Stimulated activated CD8-positive, alpha-beta memory T cell treated with anti-CD3 and anti-CD28 coated beads, Interleukin-15, amount 100 ng/mL, for 1 hour (primary cell): ENCODE results near the gene SUMO3.

Experiments used
- DNase-seq: peaks from one replicate; pipeline ENCODE4 v3.0.0-alpha.2; 2020; ENCODE audit warnings: low read depth

The SUMO3 gene

DNA sequence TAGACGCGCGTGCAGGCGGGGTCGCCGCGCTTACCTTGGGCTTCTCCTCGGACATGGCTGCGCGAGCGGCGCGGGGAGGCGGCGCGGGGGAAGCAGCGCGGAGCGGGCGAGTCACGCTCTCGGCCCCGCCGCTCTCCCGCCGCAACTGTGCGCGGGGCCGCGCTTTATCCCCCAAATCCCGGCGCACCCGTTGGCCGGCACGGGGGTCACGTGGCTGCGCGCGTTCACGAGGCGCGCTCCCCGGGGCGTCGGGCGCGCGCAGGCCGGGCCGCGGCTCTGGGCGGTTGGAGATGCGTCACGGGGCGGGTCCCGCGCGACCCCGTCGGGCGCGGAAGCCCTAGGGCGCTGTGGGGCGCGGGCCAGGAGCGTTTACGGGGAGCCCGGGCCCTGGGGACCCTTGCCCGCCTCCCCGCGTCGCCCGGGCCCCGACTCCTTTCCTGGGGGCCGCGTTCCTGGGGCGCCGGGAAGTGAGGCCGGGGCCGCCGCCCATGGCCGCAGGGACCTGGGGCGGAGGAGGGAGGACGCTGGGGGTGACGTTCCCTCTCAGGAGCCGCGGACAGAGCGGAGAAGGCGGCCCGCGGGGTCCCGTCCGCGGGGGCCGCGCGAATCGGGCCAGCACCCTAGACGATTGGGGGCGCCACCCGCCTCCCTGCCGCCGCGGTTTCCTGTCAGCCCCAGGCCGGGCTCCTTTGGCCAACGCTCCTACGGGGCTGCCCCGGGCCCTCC is at the start of gene SUMO3:
Gene SUMO3 (minus strand): TSS at position 149 of the 726 bp plus-strand sequence. CDS start 94 bp downstream, at position 55.
- DNase-seq = peak; percentile 58

DNA sequence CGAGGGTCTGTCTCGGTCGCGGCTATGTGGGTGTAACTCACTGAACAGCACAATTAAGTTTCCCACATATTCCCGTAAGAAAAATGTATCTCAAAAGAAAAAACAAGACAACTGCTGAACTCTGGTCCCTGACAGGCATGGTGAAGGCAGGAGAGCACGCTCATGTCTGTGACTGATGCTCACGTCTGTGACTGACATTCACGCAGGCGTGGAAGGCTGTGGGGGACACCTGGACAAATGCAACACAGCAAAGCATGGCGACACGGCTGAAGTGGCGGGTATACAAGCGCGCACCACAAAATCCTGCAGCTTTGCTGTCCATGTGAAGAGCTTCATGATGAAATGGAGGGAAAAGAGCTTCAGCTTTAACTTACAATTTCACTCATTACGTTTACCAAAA is 49.6 kb upstream of the SUMO3 start:
- DNase-seq = no peak

DNA sequence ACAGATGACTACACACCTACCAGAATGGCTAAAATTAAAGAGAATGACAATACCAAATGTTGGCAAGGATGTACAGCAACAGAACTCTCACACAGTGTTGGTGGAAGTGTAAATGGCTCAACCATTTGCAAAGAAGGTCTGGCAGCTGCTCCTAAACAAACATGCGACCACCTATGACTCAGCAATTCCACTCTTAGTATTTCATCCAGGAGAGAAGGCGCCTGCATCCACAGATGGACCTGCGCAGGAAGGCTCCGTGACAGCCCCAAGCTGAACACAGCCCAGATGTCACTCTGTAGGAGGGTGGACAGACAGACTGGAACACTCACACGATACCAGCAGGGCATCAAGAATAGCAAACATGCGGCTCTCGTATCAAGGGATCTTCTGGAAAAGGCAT is 48.9 kb upstream of the SUMO3 start:
- DNase-seq = no peak

DNA sequence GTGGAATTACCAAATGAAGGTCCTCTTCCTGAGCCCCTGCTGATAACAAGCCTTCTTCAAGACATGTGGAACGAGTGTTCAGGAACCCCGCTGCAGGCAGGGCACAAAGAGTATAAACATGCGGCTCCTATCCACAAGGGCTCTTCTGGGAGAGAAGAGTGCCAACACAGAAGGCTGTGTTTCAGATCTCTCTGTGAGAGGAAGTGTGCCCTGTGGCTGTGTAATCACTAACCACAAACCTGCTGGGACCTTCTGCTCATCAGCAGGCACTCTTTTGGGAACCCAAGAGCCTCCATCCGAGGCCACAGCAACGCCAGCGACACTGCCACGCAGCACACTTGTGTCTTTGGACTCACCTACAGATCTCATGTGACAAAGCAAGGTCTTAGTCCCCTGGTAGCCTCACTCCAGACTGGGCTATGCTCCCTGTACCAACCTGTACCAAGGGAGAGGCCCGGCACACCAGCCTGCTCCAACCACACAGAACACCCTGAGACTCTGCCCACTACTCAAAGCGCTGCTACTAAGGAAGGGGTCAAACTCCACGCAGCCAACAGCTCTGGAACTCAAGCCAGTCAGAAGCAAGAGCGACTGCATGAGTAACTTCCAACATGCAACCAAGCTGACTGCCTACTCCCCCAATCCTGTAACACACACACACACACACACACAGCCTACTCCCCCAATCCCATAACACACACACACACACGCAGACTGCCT is 47.9 kb upstream of the SUMO3 start:
- DNase-seq = no peak

DNA sequence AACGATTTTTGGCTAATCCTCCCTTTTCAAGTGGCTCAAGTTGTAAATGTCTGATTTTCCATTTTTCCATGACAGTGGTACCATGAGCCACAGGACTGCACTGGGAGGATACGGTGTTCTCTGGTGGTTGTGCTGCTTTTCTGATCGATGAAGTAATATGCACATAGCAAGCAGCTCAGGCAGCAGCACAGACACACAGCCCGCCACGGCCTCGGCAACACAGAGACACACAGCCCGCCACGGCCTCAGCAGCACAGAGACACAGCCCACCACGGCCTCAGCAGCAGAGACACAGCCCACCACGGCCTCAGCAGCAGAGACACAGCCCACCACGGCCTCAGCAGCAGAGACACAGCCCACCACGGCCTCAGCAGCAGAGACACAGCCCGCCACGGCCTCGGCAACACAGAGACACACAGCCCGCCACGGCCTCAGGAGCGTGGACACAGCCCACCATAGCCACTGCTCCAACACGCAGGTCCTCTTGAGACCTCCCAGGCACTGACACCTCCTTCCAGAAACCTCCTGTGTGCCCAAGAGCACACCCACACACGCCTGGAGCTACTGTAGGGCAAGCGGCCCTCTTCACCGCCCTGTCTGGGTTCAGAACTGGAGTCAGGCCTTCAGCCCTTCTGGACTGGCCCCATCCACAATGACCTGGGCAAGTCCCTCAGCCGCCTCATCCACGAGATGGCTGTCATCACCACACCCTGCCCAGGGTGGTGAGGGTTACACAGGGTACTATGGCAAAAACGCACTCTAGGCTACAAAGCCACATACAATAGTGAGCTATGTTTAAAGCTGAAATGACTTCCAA is 45.2 kb upstream of the SUMO3 start:
- DNase-seq = no peak

DNA sequence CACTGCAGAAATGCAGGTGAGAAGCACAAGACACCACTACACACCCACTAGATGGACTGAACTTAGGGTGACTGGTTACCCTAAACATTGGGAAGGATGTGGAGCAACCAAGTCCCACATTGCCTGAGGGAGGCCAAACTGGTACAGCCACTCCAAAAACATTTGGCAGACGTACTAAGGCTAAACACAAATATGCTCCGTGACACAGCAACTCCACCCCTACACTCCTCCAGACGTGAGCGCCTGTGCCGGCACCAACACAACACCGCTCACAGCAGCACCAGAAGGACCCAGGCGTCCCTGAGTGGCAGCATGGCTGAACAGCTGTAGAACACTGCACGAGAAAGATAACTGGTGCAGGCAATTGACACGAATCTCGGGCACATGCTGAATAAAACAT is 40.9 kb upstream of the SUMO3 start:
- no peak for DNase-seq

DNA sequence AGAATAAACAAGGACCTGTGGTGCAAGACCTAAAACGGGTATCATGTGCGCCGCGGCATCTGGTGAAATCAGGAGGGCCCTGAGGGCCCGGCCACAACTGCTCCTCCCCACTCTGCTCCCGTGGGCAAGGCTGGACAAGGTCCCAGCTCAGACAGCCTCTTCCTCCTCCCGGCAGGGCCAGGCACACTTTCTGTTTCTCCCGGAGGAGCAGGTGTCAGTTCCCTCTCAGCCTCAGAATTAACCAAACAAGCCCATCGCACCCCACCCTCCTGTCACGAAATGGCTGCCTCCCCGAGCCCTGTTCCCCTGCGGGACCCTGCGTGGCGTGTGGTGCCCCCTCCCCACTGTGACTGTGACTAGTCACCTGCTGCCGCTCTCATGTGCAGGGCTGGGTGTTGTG is 40.4 kb upstream of the SUMO3 start:
- no peak for DNase-seq

DNA sequence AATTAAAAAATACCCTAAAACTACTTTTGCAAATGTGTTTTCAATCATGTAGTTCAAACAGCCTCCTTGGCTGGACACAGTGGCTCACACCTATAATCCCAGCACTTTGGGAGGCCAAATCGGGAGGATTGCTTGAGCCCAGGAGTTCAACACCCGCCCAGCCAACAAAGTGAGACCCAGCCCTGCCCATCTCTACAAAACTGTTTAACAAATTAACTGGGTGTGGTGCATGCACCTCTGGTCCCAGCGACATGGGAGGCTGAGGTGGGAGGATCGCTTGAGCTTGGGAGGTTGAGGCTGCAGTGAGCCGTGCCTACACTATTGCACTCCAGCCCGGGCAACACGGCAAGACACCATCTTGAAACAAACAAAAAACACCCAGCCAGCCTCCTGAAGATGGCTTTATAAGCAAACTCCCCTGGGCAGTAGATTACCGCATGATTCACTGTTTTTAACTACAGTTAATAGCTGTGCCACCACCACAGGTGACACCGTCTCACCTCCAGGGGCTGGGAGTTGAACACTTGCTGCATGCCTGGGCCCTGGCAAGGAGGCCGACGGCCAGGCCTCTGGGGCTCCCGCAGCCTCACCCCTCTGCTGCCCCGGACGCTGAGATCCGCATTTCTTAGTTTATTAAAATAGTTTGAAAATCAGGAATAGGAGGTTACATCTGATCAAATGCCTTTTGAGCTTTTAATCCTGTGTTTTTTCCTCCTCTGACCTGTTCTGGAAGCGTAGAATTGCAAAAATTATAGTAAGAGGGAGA is 39.4 kb upstream of the SUMO3 start:
- DNase-seq = no peak

DNA sequence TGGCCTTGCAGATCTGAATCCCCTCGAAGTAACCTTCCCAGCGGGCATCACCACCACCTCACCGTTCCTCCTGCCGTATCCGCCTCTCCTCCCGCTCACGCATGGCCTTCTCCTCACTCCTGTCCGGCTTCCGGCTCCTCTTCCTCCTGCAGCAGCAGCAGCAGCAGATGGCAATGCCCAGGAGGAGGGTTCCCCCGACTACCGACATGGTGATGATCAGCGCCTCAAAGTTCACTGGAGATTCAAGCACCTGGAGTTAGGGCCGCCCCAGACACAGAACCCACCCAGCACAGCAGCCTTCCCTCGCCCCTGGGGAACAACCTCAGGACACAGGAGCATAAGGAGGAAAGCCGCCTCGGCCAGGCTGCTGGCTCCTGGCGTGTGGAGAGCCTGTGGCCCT is 38.3 kb upstream of the SUMO3 start:
- DNase-seq = no peak

DNA sequence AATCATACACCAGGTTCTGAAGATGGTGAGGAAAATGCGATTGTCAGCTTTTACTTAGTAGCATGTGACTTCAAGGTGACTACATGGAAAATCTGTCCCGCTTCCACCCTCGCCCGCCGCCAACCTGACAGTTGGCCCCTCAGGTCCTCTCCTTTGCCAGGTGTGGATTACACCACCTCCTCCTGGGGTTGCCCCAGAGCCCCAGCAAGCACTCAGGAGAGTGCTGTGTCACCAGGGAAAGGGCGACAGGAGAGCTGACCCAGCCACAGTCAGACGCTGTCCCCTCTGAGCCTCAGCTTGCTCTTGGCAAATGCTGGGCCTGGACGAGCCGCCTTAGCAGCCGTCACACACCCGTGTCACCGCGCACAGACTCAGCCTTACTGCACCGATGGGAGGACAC is 37.7 kb upstream of the SUMO3 start:
- no peak for DNase-seq

DNA sequence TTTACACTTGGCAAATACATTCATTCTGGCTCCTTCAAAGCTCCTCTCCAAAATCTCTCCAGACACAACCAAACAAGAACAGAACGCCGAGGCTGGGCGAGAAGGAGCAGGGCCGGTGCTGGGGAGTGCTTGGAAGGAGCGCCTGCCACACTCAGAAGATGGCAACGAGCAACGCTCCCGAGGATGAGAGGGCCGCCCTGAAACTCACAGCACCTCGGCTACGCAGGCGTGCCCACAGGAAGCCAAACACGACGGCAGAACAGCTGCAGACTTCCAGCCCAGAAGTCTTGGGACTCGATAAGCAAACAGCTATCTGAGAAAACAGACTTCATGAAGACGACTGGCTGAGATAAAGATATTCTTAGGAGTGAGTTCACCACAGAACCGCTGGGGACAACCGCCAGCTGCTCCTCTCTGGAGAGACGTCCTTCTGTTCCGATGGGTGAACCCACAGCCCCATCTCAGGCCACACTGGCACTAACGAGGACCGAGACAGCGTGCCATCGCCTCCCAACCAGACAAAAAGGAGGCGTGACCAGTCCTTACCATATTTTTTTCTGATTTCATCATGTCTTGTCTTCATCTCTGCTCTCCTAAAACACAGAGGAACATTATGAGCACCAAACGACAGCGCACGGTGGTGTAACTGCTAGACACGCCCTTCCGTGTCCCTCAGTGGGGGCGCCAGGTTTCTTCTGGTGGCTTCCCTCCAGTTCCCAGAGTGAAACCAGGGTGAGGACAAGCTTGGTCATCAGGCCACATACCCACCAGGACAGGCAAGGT is 37.0 kb upstream of the SUMO3 start:
- DNase-seq = no peak

DNA sequence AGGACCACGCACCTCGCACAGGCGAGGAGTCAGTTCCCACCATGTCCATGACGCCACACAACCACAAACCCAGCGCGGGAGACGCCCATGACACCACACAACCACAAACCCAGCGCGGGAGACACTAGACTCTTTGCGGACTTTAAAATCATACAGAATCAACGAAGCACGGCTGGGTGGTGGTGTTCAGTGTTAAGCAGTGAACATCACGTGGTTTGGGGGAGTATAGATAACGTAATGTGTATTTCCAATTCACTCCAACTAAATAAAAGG is 36.5 kb upstream of the SUMO3 start:
- no peak for DNase-seq

DNA sequence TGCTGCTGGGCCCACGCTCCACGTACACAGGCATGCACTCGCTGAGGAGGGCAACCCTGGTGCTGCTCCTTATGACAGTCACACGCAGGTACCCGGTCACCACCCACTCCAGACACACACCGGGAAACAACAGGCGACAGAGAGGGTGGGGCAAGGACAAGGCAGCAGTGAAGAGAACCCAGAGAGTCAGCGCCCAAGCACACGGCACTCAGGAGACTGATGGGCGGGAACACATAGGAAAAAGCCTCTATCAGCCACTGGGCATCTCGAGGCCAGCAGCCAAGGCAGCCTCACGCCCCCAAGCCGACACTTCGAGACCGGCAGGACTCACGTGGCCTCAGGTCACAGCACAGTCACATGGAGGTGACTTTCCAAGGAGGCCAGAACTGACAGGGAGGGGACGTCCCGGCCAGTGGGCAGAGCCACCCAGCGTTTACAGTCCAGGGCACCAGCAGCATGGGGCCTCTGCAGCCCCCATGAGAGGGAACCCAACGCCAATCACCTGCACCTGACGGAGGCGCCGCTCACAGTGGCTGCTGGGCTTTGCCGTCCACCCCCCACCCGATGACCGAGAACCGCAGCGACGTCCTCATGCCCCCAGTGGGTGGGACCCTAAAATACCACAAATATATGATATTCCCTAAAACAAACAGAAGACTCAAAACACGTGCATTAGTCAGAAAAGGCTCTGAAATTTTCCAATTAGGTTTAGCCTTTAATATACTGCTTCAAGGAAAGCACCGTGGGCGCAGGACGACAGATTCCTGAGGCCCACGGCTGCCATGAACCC is 35.9 kb upstream of the SUMO3 start:
- no peak for DNase-seq

DNA sequence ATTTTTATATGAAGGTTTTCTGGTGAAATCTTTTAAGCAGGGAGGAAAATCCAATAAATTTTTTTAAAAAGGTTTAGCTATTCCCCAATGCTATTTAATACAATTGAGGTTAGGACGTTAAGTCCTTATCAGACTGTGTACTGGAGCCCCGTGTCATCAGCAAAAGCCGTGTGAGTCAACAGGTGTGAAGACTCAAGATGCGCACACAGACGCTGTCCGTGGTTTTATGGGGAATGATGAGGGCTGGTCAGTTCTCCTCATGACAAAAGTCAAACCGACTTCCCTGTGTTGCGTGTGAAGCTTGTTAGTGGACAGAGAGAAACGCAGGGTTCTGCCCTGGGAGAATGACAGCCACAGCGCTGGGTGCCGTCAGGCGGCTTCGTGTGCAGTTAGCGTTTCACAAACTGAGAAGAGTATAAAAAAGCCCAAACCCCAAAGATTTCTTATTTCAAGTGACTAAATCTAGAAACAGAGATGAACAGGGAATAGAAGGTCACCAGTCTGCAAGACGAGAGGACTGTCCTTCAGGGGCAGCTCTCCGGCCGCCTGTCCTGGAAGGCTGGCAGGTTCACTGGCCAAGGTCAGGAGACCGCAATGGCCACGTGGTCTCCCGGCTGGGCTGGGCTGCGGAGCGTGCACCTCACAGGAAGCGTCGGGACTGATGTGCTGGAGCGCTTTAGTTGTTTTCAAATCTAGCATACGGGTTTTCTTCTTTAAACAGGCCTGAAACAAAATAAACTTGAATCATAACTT is 33.2 kb upstream of the SUMO3 start:
- DNase-seq = no peak

DNA sequence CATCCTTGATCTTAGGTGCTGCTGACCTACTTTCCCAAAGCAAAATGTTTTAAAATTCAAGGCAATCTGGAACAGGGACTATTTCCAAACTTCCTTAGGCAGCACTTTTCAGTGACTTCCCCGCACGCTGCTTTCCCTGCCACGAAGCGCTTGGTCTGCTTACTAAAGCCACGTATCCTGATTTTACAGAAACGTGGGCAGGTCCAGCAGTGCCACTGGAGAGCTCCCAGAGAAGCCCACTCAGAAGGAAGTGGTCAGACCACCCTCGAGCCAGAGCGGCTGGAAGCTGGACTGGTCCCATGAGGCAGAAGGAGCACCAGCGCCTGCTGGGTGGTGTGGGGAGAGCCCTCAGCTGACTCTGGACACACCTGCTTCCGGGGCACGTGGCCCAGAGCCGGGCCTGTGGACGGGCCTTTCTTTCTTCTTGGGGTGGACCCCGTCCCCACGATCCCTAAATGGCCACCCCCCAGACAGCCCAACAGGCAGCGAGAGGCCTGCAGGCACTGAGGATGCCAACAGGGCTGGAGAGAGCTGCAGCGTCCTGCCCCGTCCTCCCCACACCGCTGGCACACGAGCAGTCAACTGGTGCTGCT is 32.4 kb upstream of the SUMO3 start:
- DNase-seq = no peak

DNA sequence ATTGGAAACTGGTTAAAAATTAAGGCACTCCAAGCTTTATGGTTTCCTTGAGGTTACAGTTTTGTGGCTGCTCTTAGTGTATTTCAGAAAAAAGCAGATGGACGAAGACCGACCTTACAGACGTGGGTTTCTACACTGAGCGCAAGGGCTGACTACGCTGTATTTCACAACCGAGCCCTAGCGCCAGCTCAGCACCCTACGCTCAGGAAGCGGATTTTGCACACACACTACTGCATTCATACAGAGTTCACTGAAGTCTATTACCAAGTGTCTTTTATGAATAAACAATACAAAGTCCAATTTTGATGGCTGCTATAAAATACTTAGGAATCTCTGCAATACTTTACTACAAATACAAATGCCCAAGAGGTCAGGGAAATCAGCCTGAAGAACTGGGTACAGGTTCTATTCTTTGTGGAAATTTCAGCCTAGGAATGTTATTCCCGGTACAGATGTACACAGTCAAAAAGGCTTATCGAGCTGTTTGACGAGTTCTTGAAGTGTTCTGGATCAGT is 31.8 kb upstream of the SUMO3 start:
- DNase-seq = no peak

DNA sequence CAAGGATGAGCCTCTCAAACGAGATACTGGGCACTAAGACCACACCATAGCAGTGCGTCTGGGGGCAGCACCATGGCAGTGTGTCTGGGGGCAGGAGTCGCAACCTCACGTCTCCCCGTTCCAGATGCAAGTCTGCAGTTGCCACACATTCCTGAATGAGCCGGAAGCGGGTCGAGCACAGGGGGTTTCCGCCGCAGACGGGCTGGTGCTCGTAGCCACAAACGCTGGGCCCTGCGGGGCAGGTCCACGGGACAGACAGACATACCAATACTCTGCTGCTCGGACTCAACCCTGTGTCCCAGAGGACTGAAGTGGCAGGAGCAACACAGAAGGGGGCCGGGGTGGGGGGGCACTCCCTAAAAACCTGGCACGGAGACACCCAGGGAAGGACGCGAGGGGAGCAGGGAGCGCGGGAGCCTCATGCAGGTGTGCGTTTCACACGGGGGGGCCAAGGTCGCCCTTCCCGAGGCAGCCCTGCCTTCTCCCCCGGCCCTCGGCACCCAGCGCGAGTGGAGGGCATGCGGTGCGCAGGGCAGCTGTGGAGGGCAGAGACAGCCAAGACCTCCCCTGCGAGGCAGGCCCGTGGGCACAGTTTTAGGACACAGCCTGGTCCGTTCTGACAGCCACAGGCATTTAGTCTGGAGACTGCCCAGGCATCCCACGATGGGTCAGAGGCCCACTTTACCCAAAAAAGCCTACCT is 31.1 kb upstream of the SUMO3 start:
- DNase-seq = no peak

DNA sequence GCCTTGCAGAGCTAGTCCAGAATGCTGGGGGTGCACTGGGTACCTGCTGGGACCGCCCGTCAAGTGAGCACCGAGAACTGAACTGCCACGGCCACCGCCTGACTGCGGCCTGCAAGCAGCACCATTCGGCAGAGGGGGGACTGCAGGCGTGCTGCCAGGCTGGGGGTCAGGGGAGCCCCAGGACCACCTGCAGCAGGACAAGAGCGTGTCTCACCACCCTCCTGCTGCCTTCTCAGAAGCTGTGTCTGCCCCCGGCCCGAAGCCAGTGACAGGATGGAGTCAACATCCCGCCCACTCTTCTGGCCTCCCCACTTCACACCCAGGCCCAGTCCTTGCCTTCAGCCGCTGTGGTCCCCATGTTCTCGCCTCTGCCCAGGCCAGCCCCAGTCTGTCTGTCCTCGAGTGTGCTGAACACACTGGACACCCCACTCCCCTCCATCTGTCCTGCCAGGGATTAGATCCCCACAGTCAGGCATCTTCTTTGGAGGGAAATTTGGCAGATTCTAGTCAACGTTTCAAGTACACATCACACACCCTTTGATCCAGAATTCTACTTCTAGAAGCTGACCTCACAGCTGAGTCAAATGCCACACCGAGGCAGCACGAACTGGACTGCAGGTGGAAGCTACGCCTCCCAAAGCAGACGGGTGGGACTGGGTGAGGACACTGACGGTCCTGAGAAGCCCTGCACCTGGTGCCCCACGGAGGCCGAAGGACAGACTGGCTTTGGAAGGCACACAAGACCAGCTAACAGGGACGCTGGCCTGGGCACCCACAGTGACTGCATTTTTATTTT is 29.6 kb upstream of the SUMO3 start:
- no peak for DNase-seq
